HEK293 (cell line): ENCODE data around the gene EIF2S1.

ENCODE experiments used
- BCL11B ChIP-seq: fragments of 450-650 bp; formaldehyde crosslinking; IDR thresholded peaks from 2 replicates; pipeline ENCODE4 v1.5.1; 2016; ENCODE audit warnings: low read depth, missing biosample characterization, missing genetic modification characterization
- CTCF ChIP-seq: fragments of 450-650 bp; formaldehyde crosslinking; IDR thresholded peaks from 2 replicates; pipeline ENCODE4 v1.5.1; 2016; ENCODE audit warnings: missing biosample characterization, missing genetic modification characterization
- HIC1 ChIP-seq: fragments of 450-650 bp; formaldehyde crosslinking; IDR thresholded peaks from 2 replicates; pipeline ENCODE4 v1.5.1; 2016; ENCODE audit warnings: missing biosample characterization, missing genetic modification characterization
- IKZF3 ChIP-seq: fragments of 450-650 bp; IDR thresholded peaks from 2 replicates; pipeline ENCODE4 v1.5.0; 2018; ENCODE audit warnings: missing biosample characterization, mild to moderate bottlenecking, missing genetic modification characterization, moderate library complexity
- INSM2 ChIP-seq: fragments of 450-650 bp; formaldehyde crosslinking; IDR thresholded peaks from 2 replicates; pipeline ENCODE4 v1.5.1; 2016; ENCODE audit warnings: missing biosample characterization, missing genetic modification characterization
- PBX3 ChIP-seq: sonication (generic); formaldehyde crosslinking; IDR thresholded peaks from 2 replicates; pipeline ENCODE4 v1.8.1; 2022; ENCODE audit warnings: mild to moderate bottlenecking, moderate library complexity, missing genetic modification reagents
- REST ChIP-seq: fragments of 450-650 bp; formaldehyde crosslinking; IDR thresholded peaks from 2 replicates; pipeline ENCODE4 v1.5.1; 2016; ENCODE audit warnings: missing biosample characterization, missing genetic modification characterization
- TCF7L2 ChIP-seq: IDR thresholded peaks from 2 replicates; pipeline ENCODE4 v1.6.1; 2011; ENCODE audit warnings: low read depth, mild to moderate bottlenecking, inconsistent platforms, low read length, moderate library complexity, borderline replicate concordance
- ZIC2 ChIP-seq: fragments of 450-650 bp; formaldehyde crosslinking; IDR thresholded peaks from 2 replicates; pipeline ENCODE4 v1.5.1; 2016; ENCODE audit warnings: missing biosample characterization, missing genetic modification characterization
- ZNF138 ChIP-seq: fragments of 450-650 bp; formaldehyde crosslinking; IDR thresholded peaks from 2 replicates; pipeline ENCODE4 v1.5.1; 2016; ENCODE audit warnings: missing biosample characterization, missing genetic modification characterization, borderline replicate concordance
- ZNF174 ChIP-seq: fragments of 450-650 bp; formaldehyde crosslinking; IDR thresholded peaks from 2 replicates; pipeline ENCODE4 v1.5.0; 2017; ENCODE audit warnings: missing biosample characterization, mild to moderate bottlenecking, missing genetic modification characterization
- ZNF501 ChIP-seq: fragments of 450-650 bp; formaldehyde crosslinking; IDR thresholded peaks from 2 replicates; pipeline ENCODE4 v1.5.1; 2016; ENCODE audit warnings: missing biosample characterization, missing genetic modification characterization
- ZNF561 ChIP-seq: fragments of 450-650 bp; IDR thresholded peaks from 2 replicates; pipeline ENCODE4 v1.5.1; 2018; ENCODE audit warnings: missing biosample characterization, missing genetic modification characterization, borderline replicate concordance
- ZNF707 ChIP-seq: fragments of 450-650 bp; formaldehyde crosslinking; IDR thresholded peaks from 2 replicates; pipeline ENCODE4 v1.5.1; 2016; ENCODE audit warnings: missing biosample characterization, missing genetic modification characterization

GRCh38 chr14:67397536-67397935, 37.4 kb downstream of the EIF2S1 start:
- TF ChIP-seq CTCF (tag by site-specific recombination) (no peak), ZNF707 (tag by site-specific recombination) (no peak), TCF7L2 (no peak), ZNF174 (no peak), ZNF501 (tag by site-specific recombination) (no peak), ZIC2 (no peak), HIC1 (tag by site-specific recombination) (no peak), REST (no peak), INSM2 (tag by site-specific recombination) (no peak), ZNF561 (tag by site-specific recombination) (no peak), IKZF3 (tag by site-specific recombination) (no peak), PBX3 (CRISPR knock-in tag) (no peak), BCL11B (tag by site-specific recombination) (no peak), ZNF138 (tag by site-specific recombination) (no peak)
